NCI-H526 treated with DMSO at 0.1 percent for 48 hours (cell line): ENCODE results near the gene ARHGEF18.
"Not testable (repeated sequence)": the region's sequence is repeated elsewhere in the genome, so short reads cannot be mapped to it uniquely, and the experiment has no call there.

Source experiments
- DNase-seq: peaks from one replicate; lab custom pipeline; 2025; lab: John Stamatoyannopoulos, UW

The ARHGEF18 gene

DNA sequence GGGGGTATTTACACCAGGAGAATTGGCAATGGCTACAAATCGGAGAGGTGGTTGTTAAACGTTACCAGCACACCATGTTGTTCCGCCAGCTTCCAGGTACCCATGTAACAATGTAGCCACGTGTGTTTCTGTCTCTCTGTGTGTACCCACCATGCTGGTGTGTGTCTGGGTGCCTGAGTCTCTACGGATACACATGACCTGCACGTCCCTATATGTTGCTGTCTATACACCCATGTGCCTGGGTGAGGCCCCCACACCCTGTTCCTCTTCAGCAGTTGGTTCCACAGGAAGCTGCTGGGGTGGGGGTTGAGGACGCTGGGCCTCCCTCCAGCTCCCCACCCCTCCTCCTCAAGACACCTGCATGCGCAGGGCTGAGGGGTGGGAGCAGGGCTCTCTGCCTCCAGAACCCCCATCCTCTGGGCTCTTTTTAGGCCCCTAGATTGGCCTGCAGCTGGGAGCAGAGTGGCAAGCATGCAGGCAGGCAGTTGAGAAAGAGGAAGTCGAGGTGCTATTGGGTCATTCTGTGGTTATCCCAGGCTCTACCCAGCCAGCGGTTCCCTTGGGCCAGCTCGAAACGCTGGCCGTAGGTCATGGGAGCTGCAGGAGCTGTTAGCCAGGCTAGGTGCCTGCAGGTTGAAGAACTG lies at the start of gene ARHGEF18:
Gene ARHGEF18 (plus strand): TSS at position 351 of the 644 bp plus-strand sequence. CDS start 13,954 bp downstream, outside the sequence.
- no peak for DNase-seq

DNA sequence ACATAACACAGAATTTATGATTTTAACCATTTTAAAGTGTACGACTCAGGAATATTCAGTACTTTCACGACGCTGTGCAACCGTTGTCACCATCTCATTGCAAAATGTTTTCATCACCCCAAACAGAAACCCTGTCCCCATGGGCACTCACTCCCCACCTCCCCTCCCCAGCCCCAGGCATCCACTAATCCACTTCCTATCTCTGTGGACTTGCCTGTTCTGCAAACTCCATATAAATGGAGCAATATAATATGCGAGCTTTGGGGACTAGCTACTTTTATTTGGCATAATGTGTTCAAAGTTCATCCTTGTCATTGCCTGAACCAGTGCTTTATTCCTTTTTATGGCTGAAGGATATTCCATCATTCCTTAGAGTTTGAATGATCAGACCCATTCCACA lies 47.2 kb upstream of the ARHGEF18 start:
- no peak for DNase-seq

DNA sequence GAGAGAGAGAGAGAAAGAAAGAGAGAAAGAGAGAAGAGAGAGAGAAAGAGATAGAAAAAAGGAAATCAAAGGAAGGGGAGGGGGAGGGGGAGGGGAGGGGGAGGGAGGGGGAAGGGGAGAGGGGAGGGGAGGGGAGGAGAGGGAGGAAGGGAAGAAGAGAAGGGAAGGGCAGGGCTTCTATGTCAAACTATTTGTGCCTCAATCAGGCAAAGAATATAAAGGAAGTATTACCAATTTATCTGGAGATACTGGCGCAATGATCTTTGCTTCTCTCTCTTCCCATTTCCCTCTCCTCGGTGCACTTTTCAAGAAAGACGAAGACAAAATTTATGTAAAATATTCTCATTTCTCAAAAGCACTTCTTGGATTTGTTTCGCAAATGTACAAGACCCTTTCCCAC lies 45.3 kb upstream of the ARHGEF18 start:
- DNase-seq: no peak

DNA sequence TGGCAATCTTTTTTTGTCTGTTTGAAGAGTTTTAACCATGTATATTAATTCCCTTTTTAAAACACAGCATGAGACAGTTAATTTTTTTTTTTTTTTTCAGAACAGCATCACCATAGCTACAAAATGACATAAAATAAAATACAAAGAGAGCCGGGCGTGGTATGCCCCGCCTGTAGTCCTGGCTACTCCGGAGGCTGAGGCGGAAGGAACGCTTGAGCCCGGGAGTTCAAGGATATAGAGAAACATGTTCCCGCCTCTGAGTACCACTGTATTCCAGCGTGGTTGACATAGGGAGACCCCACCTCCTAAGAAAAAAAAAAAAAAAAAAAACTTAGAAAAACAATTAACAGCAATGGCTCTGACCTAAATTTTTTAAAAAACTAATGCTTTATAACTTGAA lies 44.5 kb upstream of the ARHGEF18 start:
- DNase-seq: no peak

DNA sequence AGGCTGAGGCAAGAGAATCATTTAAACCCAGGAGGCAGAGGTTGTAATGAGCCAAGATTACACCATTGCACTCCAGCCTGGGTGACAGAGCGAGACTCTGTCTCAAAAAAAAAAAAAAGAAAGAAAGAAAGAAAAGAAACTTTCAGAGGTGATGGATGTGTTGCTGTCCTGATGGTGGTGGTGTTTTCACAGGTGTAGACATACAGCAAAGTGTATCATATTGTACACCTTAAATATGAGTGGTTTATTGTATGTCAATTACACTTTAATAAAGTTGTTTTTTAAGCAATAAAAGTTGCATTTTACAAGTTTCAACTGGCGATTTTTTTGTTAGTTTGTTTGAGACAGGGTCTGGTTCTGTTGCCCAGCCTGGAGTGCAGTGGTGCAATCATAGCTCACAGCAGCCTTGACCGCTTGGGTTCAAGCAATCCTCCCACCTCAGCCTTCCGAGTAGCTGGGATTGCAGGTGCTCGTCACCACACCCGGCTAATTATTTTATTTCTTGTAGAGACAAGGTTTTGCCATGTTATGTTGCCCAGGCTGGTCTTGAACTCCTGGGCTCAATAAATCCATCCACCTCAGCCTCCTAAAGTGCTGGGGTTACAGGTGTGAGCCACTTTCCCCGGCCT lies 41.0 kb upstream of the ARHGEF18 start:
- DNase-seq: no peak

DNA sequence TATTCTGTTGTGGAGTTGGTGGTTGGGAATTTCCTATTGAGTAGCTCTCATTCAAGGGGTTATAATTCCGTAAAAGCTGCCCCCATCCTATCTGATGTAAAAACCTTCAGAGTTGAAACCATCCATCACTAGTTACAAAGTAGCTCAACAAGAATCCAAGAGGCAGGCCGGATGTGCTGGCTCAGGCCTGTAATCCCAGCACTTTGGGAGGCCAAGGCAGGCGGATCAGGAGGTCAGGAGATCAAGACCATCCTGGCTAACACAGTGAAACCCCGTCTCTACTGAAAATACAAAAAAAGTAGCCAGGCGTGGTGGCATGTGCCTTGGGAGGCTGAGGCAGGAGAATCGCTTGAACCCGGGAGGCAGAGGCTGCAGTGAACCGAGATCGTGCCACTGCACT lies 40.4 kb upstream of the ARHGEF18 start:
- not testable (repeated sequence) for DNase-seq

DNA sequence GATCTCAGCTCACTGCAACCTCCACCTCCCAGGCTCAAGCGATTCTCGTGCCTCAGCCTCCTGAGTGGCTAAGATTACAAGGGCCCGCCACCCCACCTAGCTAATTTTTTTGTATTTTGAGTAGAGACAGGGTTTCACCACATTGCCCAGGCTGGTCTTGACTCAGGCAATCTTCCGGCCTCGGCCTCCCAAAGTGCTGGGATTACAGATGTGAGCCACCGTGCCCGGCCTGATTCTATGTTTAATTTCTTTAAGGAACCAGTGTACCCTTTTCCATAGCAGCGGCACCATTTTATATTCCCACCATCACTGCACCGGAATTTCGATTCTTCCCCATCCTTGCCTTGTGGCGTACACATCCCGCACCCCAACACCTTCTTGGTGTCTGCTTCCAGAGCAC lies 36.8 kb upstream of the ARHGEF18 start:
- no peak for DNase-seq

DNA sequence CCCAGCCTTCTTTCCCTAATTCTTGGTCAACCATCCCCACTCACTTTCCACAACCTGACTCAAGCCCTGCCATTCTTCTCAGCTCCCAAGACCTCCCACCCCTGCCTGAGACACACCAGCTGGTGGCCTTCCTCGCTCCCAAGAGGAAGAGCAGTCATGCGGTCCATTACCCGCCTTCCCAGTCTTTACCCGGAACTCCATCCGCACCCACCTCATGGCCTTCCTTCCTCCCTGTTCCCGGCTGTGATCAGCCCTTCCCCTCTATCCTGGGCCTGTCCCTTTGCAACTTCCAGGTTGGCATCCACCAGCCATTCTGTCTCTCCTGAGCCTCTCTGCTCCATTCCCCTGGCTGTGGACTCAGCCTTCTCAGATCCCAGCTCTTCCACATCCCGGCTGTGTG lies 35.9 kb upstream of the ARHGEF18 start:
- DNase-seq: no peak

DNA sequence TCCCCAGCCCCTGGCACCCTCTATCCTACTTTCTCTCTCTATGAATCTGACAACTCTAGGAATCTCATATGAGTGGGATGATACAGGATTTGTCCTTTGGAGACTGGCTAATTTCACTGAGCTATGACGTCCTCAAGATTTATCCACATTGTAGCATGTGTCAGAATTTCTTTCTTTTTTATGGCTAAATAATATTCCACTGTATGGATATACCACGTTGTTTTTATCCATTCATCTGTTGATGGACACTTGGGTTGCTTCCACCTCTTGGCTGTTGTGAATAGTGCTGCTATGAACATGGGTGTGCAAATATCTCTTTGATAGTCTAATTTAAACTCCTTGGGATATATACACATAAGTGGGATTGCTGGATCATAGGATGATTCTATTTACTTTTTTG lies 30.6 kb upstream of the ARHGEF18 start:
- no peak for DNase-seq

DNA sequence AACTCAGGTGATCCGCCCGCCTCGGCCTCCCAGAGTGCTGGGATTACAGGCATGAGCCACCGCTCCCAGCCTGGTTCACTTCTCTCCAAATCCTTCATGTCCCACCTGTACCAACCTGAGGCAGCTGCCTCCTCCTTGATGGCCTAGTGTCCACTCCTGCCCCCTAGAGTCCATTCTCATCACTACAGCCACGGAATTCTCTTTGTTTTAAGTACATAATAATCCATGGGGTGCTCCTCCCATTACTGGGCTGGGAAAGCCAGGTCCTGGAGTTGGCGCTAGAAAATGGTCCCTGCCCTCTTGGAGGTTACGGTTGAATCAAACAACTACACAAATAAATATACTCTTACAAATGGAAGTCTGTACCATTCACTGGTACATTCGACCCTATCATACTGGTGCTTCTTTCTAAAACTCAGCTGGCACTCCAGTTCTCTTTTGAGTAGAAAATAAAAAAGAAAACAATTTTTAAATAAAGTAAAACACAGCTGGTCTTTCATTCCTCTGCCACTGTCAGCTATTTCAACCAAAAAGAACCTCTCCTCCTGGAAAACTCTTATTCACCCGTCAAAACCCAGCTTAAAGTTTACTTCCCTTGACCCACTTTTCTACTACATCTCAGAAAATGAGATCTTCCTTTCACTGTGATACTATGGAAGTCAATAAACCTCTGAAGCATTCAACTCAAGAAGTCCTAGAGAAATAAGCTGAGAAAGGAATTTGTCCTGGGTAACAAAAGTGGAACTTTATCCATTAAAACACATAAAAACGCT lies 22.4 kb upstream of the ARHGEF18 start:
- no peak for DNase-seq

DNA sequence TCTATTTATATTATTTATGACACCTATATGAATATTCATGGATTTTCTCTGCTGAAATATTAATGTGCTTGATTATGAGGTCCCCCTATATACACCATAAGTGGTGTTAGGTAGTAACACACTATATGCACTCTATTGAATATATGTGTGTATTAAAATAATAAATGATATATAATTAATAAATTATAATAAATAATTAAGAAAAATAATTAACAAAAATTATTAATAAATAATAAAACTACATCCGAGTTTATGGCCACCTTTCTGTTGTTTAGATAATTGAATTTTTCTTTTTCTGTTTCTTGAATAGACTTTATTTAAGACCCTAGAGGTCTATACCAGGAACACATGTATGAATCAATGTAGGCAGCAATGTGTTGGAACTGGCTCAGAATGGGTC lies 20.9 kb upstream of the ARHGEF18 start:
- DNase-seq: no peak

DNA sequence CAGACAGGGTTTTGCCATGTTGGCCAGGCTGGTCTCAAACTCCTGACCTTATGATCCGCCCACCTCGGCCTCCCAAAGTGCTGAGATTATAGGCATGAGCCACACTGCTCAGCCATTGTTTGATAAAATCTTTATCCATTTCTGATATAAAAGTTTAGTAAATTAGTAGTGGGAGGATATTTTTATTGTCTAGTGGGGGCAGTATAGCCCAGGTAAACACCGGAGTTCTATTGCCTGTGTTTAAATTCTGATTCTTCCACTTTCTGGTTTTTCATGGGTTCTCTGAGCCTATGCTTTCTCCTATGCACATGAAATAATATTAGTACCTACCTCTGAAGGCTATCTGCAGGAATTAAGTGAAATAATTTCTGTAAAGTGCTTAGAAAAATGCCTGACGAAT lies 20.1 kb upstream of the ARHGEF18 start:
- no peak for DNase-seq

DNA sequence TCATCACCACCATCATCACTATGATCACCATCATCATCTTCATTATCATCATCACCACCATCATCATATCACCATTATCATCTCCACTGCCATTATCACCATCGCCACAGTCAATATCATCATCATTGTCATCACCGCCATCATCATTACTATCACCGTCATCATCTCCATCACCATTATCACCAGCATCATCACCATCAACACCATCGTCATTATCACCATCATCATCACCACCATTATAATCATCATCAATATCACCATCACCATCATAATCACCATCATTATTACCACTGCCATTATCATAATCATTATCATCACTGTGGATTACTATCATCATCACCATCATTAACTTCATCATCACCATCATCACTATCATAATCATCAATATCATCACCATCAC lies 17.3 kb upstream of the ARHGEF18 start:
- no peak for DNase-seq

DNA sequence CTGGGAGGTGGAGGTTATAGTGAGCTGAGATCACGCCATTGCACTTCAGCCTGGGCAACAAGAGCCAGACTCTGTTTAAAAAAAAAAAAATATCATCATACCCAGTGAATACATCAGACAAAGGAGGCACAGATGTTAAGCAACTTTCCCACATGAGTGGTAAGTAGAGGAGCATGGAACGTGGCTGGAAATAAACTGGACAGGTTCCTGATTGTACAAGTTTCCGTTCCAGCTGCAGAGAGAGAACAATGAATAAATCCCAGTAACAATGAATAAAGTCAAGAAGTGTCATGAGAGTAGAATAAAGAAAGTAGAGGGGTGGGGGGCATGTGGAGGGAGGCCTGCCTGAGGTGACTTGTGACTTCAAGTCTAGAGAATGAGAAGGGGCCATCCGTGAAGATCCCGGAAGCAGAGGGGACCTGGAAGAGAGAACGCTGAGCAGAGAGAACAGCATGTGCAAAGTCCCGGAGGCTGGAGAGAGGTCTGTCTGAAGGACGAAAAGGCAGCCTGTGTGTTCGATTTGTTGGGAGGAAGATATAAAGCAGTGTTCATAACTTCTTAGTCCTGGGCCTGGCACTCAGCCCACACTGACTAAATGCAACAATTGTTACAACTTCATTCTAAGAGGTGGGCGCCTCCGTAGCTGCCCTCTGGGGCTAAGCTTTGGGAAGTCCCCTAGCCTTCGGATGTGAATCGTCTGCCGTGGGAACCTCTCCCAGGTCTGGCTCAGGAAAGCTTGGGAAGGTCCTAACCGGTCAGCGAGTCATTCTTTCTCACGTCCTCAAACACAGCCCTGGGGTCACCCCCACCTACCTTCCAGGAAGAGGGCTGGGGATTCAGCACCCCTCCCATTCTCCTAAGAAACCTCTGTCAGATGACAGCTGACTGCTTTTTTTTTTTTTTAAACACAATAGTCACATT lies 15.3 kb upstream of the ARHGEF18 start:
- no peak for DNase-seq

DNA sequence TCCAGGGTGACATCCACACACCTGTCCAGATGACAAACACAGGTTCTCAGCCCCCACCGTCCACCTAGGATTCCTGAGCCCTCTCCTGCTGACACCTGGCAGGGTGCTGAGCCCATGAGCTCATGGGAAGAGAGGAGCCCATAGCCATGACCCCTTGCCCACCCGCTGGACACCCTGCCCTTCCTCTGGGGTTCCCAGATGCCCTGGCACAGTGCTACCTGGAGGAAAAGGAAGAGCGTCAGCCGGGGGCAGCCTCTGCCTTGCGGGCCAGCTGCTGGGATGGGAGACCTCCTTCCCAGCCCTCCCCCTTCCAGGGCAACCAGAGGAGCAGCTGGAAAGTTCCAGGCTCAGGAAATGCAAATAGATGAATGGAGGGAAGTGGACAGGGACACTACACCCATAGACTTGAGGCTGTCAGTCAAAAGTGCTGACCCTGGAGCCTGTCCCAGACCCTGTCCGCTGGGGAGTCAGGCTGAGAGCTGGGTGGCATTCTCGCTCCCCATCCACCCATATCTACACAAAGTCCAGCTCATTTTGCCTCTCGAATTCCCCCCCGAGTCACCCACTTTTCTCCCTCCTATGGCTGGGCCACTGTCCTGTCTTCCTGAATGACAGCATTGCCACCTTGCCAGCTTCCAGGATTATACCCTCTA lies 12.3 kb upstream of the ARHGEF18 start:
- no peak for DNase-seq

DNA sequence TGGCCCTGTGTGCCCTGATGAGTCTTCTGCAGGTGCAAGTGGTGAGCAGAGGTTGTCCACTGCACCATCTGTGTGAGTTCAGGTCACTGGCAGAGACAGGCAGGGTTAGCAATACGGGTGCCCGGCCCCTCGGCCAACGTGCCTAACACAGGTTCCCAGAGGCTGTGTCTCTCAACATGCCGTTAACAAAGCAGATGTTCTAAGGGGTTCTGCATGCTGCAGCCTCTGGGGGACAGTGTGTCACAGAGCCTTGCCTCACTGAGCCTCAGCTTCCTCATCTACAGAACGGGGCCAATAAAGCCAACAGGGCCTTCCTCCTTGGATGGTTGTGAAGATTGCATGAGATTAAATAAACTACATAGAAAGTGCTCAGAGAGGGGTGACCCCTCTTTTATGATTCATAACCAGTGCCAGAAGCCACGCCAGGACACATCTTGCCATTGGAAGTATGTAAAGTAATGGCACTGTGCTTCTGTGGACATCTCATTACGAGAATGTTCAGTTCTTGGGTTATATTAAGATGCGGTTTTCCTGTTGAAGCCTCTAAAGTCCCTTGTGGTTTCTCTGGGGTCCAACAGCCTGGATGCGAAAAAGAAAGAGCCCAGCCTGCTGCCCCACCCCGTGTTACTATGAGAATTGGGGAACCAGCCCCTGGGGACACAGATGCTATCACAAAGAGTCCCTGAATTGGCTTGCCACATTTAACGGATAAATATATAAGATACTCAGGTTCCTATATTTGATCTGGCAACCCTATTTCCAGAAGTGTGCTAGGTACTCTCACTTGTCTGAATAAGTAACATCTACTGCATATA lies 11.2 kb upstream of the ARHGEF18 start:
- DNase-seq: no peak

DNA sequence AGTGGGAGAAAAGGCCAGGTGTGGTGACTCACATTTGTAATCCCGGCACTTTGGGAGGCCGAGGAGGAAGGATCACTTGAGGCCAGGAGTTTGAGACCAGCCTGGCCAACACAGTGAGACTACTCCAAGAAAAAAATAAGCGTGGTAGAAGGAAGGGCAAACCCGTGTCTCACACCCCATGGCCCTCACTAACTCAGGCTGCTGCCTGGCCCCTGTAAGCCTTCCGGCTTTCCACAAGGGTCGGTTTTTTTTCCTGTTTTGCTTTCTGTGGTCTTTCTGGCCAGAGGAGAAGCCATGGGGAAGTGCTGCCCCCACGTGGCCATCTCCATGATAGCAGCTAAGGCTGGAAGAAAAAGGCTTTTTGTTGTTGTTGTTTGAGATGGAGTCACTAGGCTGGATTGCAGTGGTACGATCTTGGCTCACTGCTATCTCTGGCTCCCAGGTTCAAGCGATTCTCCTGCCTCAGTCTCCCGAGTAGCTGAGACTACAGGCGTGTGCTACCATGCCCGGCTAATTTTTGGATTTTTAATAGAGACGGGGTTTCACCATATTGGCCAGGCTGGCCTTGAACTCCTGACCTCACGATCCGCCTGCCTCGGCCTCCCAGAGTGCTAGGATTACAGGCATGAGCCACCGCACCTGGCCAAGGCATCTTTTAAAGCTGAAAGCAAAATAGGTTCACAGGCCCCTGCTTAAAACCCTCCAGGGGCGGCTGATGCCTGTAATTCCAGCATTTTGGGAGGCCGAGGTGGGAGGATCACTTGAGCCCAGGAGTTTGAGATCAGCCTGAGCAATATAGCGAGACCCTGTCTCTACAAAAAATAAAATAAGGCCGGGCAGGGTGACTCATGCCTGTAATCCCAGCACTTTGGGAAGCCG lies 7.5 kb upstream of the ARHGEF18 start:
- no peak for DNase-seq

DNA sequence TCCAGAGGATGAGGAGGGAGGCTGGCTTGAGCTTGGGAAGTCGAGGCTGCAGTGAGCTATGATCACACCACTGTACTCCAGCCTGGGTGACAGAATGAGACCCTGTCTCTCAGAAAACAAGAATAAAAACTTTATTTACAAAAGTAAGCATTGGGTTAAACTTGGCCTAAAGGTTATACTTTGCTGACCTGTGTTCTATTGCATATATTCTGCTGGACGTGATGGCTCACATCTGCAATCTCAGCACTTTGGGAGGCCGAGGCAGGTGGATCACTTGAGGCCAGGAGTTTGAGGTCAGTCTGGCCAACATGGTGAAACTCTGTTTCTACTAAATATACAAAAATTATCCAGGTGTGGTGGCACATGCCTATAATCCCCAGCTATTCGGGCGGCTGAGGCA lies 6.6 kb upstream of the ARHGEF18 start:
- no peak for DNase-seq

DNA sequence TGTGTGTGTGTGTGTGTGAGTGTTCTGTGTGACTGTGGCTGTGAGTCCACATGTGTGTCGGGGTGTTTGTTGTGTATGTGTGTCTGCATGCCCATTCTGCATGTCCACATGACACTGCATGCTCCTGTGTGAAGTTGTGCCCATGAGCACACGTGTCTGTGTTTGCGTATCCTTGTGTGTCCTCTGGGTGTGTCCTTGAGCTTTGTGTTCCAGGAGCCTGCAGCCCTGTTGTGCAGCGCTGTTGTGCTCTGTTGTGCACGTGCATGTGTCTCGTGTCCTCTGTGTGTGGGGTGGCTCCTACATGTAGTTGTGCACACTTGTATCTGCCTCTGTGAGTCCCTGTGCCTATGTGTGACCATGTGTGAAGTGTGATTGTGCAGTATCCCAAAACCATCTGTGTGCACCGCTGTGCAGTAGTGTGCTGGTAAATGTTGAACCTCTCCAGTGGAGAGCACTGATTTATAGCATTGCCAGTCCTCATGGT lies 2.2 kb upstream of the ARHGEF18 start:
- no peak for DNase-seq

DNA sequence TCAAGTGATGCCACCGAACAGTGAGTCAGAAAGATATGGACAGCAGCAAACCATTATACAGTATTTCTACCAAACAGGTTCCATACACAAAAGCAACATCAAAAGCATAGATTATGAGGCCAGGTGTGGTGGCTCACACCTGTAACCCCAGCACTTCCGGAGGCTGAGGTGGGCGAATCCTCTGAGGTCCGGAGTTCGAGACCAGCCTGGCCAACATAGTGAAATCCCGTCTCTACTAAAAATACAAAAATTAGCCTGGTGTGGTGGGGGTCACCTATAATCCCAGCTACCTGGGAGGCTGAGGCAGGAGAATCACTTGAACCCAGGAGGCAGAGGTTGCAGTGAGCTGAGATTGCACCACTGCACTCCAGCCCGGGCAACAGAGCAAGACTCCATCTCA lies 1.7 kb upstream of the ARHGEF18 start:
- DNase-seq: not testable (repeated sequence)
